Stimulated activated CD4-positive, alpha-beta T cell treated with anti-CD3 and anti-CD28 coated beads, Interleukin-4, amount 100 ng/mL, for 48 hours (primary cell): Measurements from ENCODE around the gene PI4KA.
A peak's percentile ranks its signal among the peaks of the same experiment; 100 is the strongest.

ENCODE experiments used
- DNase-seq, 2 donors: peaks; one replicate each; pipeline ENCODE4 v3.0.0-alpha.2; 2020; ENCODE audit warnings: low read depth in 2 of 2

Gene PI4KA

DNA sequence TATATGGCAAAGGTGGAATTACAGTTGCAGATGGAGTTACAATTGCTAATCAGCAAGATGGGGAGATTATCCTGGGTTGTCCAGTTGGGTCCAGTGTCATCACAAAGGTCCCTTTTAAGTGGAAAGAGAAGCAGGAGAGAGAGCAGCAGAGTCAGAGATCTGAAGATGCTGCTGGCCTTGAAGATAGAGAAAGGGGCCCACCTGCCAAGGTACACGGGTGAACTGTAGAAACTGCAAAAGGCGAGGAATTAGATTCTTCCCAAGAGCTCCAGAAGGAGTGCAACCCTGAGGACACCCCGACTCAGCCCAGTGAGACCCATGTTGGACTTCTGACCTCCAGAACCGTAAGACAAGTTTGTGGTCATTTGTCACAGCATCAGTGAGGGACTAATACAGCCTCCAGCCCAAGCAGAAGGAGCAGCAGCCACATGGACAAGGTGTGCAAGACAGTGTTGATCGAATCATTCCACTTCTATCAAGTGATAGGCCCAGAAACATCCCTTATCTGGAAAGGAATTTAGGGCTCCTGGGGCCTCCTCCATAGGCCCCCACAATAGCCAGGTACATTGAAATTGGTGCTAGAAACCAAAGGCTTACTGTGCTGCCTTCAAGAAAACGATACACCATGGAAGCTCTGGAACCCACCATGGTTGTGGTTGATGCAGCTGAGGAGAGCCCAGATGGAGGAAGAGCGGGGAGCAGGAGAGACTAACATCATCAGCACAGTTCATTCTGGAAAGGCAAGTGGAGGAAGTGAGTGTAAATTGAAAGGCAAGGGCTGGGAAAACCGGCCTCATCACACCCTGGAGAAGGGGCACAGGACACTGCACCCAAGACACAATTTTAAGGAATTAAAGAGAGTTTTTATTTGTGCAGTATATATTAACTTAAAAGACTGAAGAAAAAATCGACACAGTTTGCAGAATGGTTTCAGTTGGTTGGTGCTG is 23.5 kb upstream of the PI4KA start:
- no peak for DNase-seq

GRCh38 chr22:20881231-20881630 is 22.6 kb upstream of the PI4KA start:
- DNase-seq: no peak

DNA sequence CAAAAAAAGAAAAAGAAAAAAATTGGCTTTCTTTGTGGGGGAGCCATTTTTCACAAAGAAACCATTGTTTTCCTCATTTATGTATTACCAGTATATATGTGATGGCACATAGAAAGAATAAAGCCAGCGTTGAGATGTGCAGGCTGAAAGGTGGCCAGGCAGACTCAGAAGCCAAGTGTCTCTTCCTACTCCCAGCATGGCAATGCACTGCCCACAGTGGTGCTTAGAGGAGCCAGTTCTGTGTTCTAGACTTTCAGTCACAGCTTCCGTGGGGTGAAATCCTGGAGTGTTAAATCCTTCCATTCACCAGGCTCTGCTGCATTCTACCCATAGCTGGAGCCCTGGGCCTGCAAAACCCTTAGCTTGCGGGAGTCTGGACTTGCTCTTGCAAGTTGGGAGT is 19.1 kb upstream of the PI4KA start:
- no peak for DNase-seq

- no peak for DNase-seq
These were observed 16.7 kb upstream of the PI4KA start for GRCh38 chr22:20875296-20875695.

- no peak for DNase-seq
These were observed 14.6 kb upstream of the PI4KA start for GRCh38 chr22:20873214-20873613.

DNA sequence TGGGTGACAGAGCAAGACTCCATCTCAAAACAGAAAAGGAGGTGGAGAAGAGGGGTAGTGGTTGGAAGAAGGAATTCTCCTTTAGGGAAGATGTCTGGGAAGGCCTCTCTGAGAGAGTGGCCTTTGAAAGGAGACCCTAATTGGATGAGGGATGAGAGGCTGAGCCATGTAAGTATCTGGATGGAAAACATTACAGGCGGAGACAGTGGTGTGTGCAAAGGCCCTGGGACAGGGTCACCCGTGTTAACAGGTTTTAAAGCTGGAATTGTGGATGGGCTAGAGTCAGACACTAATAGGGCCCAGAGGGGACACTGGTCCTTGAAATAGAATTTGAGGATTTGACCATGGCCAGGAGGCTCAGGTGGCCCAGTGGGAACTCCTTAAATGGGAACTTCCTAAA is 10.6 kb upstream of the PI4KA start:
- DNase-seq: no peak

DNA sequence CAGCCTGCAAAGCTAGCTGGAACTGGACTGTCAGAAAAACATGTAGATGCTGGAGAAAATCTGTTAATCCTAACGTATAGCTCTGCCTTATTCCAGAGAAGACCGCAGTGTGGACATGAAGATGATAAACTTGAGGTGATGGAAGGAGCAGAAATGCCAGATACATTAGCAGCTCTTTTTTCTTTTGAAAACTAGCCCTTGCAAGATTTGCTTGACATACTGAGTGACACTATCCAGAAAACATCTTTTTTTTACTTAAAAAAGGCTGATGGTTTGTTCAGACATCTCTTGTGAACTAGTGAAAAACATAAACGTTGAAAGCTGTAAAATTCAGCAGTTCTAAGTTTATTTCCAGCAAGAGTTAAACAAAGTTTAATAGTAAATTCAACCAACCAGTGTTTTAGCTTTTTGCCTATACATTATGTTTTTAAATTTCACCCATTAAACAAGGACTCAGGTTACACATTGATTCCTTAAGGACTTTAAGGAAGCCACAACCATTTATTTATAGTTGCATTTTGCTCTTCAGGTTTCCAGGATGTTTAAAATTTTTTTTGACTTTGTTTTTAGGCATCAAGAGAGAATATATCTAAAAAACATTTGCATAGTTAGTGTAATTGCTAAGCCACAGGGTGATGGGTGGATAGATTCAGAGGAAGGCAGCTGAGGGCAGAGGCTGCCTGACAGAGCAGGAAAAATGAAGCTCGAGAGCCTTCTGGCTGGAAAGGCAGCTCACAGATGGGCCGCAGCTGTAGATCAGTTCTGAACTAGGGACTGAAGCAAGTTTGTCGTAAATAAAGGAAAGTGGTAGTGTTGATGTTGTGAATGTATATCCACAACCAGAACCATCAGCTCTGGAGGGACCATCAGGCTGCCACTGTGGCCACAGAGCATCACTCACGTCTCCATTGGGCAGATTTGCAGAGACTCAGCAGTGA is 9.7 kb upstream of the PI4KA start:
- DNase-seq: no peak

- no peak for DNase-seq
These were observed 8.8 kb upstream of the PI4KA start for GRCh38 chr22:20867179-20868024.

- DNase-seq: no peak
These were observed 8.1 kb upstream of the PI4KA start for GRCh38 chr22:20866736-20867135.

GRCh38 chr22:20865875-20866445 is 7.3 kb upstream of the PI4KA start:
- no peak for DNase-seq

- no peak for DNase-seq
These were observed 6.7 kb upstream of the PI4KA start for GRCh38 chr22:20865331-20865730.

GRCh38 chr22:20864186-20864908 is 5.7 kb upstream of the PI4KA start:
- DNase-seq: no peak

- no peak for DNase-seq
These were observed 4.8 kb upstream of the PI4KA start for GRCh38 chr22:20863366-20863765.

GRCh38 chr22:20862540-20862939 is 3.9 kb upstream of the PI4KA start:
- DNase-seq: no peak

DNA sequence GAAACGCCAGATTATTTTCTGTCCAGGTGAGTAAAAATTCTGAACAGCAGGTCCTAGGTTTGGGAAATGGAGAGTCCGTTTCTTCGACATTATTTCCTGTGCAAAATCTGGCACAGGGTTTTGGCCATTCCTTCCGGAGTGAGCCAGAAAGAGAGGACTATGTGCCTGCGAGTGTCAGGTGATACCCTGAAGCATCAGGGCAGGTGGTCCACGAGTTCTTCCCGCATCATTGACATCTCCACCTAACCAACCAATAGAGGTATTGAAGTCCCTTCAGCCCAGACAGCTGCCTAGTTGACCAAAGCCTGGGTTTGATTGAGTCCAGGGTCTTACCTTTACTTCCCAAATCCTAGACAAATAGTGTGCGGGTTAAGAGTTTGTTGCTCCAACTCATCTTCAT is 1.0 kb upstream of the PI4KA start:
- no peak for DNase-seq

DNA sequence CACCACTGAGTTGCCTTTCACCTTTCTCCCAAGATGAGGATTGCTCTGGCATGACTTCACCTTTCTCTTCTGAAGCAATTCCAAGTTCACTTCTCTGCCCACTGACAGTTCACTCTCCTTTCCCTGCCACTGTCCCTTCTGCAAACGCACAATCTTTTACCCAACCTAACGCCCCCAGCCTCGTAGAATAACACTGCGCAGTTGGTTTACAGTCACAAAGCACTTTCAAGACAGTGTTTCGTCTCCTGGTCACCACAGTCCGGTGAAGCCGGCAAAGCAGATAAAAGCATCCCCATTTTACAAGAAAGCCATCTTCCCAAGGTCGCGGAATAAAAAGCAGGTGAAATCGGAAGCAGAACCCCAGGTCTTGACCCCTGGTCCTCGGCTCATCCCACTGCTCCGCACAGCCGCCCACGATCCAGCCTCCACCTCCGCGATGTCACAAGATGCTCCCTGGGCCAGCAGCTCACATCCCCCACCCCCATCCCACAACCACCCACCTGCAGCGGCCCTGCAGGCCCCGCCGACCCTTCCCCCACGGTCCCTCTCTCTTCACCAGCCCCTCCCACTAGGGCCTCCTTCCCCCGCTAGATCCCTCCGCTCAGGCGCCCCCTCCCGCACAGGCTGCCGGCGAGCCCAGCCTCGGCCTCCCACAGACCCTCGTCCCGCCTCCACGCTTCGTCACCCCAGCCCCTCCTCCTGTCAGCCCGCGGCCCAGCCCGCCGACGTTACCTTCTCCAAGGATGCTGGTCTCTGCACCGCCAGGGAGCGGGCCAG is 585 bp downstream of the PI4KA start:
- DNase-seq: peak; percentile 76 to 79

- DNase-seq: no peak
These were observed 1.4 kb downstream of the PI4KA start for GRCh38 chr22:20857247-20857643.

GRCh38 chr22:20853236-20853660 is 5.4 kb downstream of the PI4KA start:
- DNase-seq: no peak

DNA sequence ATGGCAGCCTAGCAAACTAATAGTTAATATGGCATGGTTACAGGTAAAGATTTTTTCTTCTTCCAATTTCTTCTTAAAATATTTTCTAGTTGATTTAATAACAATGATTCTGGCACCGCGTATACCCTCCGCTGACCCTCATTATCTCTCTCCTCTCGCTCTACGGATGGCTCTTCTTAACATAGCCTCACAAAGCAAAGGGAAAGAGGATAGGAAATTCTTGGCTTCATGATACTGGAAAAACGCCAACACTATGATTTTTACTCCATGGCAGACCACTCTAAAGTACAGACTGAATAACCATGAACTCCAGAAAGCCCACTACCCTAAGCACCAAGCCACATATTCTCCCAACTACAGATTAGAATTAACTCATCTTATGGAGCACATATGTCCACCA is 6.1 kb downstream of the PI4KA start:
- no peak for DNase-seq

- no peak for DNase-seq
These were observed 6.5 kb downstream of the PI4KA start for GRCh38 chr22:20852076-20852475.
